Epidermal melanocyte (primary cell): ENCODE measurements around the gene ADARB2.
"Not testable (repeated sequence)": the region's sequence is repeated elsewhere in the genome, so short reads cannot be mapped to it uniquely, and the experiment has no call there.

Experiments
- DNase-seq: peaks from one replicate; pipeline ENCODE4 v3.0.0; 2011; ENCODE audit warnings: low spot score; ENCODE audit not compliant: insufficient read length

Gene ADARB2

DNA sequence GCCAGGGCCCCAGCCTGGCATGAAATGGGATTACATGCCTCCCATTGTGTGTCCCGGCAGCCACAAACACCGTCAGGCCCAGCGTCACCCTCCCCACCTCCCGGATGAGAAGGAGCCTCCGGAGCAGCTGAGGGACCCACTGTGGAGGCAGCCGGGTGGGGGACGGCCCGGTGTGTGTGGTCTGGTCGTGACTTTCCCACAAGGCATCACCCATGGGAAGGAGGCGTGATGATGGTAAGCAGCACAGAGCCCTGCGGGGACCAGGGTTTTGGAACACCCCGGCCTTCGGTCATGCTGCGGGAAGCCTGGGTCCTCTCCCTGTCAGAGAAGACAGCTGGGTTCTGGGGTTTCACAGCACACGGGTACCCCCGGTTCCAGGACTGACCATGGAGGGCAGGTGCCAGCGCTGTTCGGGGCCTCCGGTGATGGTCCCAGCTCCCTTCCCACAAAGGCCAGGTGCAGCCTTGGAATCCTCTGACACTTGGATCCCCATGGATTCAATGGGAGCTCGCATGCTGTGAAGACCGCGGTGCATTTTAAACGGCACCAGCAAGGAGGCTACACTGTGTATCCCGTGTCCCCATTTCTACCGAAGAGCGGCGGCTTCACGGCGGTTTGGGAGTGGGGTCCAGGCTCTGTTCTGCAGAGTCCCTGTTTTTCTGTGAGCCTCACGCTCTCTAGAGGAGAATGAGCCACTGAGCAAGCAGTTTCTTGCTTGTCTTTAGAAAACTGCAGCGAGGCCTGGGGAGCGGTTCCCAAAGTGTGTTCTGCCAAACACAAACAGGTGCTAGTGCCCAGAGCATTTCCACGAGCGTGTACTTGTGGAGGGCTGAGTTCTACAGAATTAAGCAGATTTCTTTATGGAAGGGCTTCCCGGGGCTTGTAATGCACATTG lies 336.0 kb downstream of the ADARB2 start:
- no peak for DNase-seq

GRCh38 chr10:1400101-1401070 lies 336.9 kb downstream of the ADARB2 start:
- no peak for DNase-seq

GRCh38 chr10:1399431-1400100 lies 337.8 kb downstream of the ADARB2 start:
- DNase-seq, result no peak

DNA sequence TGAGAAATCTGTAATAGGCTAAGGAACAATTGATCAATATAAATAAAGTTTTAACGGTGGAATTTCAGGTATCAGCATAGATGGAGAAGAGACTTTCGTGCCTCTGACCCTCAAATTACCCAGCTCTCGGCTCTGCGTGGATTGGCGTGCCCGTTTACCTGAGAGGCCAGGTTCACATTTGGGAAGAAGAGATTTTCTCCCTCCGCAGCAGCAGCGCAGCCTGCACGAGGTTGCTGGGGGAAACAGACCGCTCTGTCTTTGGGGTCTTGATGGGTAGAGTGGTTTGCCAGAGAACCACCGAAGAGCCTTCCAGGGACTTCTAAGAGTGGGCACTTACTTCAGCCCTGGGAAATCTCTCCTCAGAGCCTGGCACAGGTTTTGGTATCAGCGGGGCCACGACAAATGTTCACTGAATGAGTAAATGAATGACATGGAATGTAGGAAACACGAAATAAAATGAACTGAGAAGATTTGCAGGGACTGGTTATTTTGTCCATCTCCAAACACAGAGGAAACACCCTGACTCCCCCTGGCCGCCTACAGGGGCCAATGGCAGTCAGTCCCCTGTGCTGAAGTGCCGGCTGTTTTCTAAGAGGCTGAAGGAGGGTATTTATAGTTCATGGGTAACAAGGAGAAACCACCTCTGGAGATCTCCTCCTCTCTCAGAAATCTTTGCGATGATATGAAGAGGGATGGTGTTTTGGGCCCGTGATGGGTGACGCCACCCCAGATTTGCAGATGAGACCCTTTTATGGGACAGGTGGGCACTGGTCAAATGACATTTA lies 338.5 kb downstream of the ADARB2 start:
- no peak for DNase-seq

- not testable (repeated sequence) for DNase-seq
These were observed 339.2 kb downstream of the ADARB2 start for GRCh38 chr10:1398116-1398515.

DNA sequence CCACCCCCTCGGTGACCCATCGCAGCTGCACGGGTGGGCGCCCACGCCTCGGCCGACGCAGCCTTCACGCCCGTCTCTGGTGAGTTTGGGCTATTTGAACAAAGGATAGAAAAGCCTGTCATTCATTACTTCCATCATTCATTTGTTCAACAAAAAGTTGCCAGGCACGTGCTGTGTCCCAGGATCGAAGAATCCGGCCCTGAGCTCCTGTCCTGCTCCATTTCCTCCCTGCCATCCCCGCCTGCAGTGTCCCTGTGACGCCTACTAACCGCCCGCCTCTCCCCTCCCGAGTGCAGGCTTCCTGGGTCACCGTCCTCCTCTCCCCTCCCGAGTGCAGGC lies 341.1 kb downstream of the ADARB2 start:
- no peak for DNase-seq

DNA sequence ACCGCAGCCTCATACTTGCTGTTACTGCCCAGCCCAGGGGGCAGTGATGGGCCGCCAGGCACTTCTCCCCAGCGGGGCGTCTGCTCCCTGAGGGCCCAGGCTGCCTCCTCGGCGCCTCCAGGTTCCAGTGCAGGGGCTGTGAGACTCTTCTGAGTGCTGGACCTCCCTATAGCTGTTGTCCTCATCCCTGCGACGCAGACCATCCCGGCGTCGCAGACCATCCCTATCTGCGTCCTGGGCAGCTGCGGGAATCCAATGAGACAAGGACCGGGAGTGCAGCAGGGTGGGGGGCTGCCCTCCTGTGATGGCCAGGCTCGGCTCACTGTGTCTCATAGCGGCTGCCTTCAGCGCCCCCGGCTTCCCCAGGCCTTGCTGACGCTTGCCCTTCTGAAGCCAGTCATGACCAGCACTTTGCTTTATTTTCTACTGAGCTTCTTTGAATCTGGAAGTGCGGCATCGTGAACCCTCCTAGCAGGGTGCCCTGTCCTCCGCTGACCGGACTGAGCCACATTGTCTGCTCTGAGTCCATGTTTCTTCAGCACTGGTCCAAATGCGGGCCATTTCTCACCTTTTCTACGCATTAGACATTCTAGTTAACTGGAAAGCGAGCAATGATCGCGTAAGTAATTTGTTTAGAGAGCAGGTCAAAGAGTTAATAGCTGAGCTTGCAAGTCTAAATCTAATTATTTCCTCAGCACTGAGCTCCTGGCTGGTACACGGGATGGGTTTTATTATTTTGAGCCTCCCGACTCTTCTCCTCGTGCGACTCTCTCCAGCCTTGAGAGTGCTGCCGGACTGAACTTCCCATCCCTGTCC lies 341.6 kb downstream of the ADARB2 start:
- DNase-seq, result no peak

- no peak for DNase-seq
These were observed 342.3 kb downstream of the ADARB2 start for GRCh38 chr10:1395025-1395480.

- DNase-seq, result no peak
These were observed 343.0 kb downstream of the ADARB2 start for GRCh38 chr10:1394155-1394912.

DNA sequence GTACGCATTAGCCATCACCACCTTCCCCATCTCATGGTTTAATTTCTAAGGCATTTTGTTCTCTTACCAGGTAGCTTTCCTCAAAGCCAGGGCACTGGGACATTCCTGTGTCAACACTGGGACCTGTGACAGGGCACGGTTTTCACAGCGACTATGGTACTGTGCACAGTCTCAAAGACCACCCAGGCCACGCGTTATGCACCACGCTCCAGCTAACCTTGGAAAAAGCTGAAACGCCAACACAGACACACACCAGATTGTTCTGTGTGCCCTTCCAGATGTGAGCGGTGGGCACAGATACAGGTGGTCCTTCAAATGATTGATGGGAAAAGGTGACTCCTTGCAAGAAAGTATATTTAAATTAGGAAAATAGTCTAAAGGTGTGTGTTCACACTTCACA lies 343.8 kb downstream of the ADARB2 start:
- DNase-seq, result no peak

DNA sequence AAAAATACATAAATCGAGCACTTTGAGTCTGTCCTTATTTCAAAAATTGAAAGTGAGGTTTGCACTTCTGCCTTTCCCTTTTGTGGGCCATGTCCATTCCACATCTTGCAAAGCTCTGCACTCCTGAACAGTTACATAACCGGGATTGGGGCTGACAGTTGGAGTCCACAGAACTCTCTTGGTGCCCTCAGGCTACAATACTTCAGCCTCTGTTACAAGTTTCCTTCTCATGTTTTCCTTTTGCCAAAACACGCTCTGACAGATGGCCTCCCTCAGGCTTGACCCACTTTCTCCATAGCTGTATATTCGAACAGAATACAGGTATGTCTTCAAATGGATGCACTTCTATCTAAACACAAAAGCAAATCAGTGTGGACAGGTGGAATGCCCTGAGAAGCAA lies 345.2 kb downstream of the ADARB2 start:
- DNase-seq, result no peak

- no peak for DNase-seq
These were observed 347.1 kb downstream of the ADARB2 start for GRCh38 chr10:1390200-1390599.

DNA sequence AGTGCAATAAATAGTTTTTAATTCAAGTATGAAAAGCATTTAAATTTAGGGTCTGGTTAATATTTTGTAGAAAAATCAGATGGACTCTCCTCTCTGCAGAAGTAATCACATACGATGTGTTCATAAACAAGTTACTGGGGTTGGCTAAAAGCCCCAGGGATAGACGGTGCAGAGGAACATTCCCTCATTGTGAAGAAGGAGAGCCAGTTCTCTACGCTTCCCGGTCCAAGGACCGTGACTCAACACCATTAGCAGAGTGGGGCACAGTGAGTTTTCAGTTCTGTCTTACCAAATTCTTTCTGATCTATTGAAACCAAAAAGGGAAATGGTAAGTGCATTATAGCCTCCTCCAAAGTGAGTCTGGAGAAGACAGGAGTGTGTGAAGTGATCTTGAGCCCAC lies 353.3 kb downstream of the ADARB2 start:
- DNase-seq, result no peak

DNA sequence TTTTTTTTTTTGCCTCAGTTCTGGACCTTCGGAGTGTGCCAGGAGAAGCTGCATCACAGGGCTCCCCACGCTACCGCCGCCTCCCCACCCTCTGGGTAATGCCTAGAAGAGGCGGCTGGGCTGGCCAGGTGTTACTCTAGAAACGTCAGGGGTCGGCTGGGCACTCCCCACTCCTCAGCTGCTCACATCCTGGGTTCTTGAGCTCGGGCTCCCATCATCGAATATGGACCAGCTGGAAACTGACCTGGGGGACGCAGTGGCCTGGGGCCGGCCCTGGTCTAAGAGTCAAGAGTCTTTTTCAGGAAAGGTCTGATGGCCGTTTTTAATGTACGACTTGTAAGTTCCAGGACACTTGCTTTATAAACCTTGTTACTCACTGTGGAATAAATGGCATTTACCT lies 354.6 kb downstream of the ADARB2 start:
- no peak for DNase-seq

GRCh38 chr10:1381339-1381738 lies 356.0 kb downstream of the ADARB2 start:
- no peak for DNase-seq

- DNase-seq, result no peak
These were observed 357.1 kb downstream of the ADARB2 start for GRCh38 chr10:1380088-1380671.

GRCh38 chr10:1379601-1380000 lies 357.7 kb downstream of the ADARB2 start:
- DNase-seq, result no peak

DNA sequence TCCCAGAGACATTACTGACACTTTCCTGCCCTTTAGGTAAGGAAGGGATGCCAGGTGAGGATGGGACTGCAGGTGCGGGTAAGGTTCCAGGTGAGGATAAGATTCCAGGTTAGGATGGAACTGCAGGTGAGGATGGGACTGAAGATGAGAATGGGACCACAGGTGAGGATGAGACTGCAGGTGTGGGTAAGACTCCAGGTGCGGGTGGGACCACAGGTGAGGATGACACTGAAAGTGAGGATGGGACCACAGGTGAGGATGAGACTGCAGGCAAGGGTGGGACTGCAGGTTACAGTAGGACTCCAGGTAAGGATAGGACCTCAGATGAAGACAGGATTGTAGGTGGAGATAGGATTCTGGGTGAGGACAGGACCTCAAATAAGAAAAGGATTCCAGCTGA lies 358.9 kb downstream of the ADARB2 start:
- no peak for DNase-seq
